Ascending aorta (tissue), 2 donors: Measurements from ENCODE around the gene GPR156. TPM values are rescaled to one million over a fixed set of nuclear protein-coding genes. Genes with fewer than 3 reads are reported as not detected.

Source experiments
- DNase-seq, 2 donors: peaks; one replicate each; pipeline ENCODE4 v3.0.0-alpha.2; 2019; ENCODE audit warnings: low spot score in 2 of 2
- H3K27ac ChIP-seq, 2 donors: fragments of 200-600 bp; sonication (generic); one replicate each; pipeline ENCODE4 v1.5.1; 2016 to 2017; ENCODE audit warnings: mild to moderate bottlenecking in 1 of 2
- H3K27me3 ChIP-seq: fragments of 200-600 bp; sonication (generic); one replicate; pipeline ENCODE4 v1.5.1; 2017
- H3K36me3 ChIP-seq, 2 donors: fragments of 200-600 bp; sonication (generic); one replicate each; pipeline ENCODE4 v1.5.1; 2016
- H3K4me1 ChIP-seq, 2 donors: fragments of 200-600 bp; sonication (generic); one replicate each; pipeline ENCODE4 v1.5.1; 2016 to 2017; ENCODE audit warnings: mild to moderate bottlenecking in 1 of 2
- H3K4me3 ChIP-seq, 2 donors: fragments of 200-600 bp; sonication (generic); one replicate each; pipeline ENCODE4 v1.5.1; 2016 to 2017; ENCODE audit warnings: mild to moderate bottlenecking in 1 of 2
- H3K9me3 ChIP-seq, 2 donors: fragments of 200-600 bp; sonication (generic); one replicate each; pipeline ENCODE4 v1.5.1; 2016
- intact Hi-C: fragments of 100-400 bp; cut with DNase I; formaldehyde crosslinking; loops from one replicate; pipeline ENCODE4 v1.15.1; 2023
- total RNA-seq: library from RNA; depleted of rRNA; stranded (reverse); fragments of >200 nt; gene quantifications from one replicate; pipeline ENCODE4 v1.1.0, GENCODE V29; 2016
- TF ChIP-seq, protein P1 (sequence below), 3 experiments: fragments of 200-600 bp in 2 of 3; fragments of 450-650 bp in 1 of 3; sonication (generic) in 2 of 3; IDR thresholded peaks; one replicate each; pipeline ENCODE4 v1.5.1; 2016 to 2019; ENCODE audit warnings: antibody characterized with exemption in 3 of 3, mild to moderate bottlenecking in 1 of 3, moderate library complexity in 1 of 3

Gene GPR156
- total RNA-seq, 1 donor from 2014 or later, result not detected

DNA sequence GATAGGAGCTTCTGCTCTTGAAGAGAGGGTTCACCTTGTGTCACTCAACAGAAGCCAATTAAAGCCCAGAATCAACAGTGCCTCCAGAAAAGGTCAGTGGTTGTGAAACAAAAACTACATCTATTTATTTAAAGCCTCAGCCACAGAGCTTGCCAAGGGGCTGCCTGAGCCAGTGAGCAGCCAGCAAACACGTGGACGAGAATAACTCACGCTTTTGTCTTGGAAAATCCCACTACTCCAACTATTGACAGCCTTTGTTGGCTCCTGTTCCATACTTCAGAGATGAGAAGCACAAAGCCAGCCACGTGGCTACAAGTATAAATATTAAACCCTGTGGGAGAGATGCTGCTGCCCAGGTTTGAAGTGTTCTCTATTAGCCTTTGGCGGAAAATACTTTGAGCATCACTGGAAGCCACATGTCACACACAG is 10.3 kb downstream of the GPR156 start:
- Histone ChIP-seq H3K4me1 (no peaks in the 10 kb centered on the region), H3K9me3 (no peaks in the 10 kb centered on the region), H3K27me3 (no peaks in the 10 kb centered on the region), H3K4me3 (no peak overlapping the region), H3K36me3 (no peaks in the 10 kb centered on the region), H3K27ac (no peak overlapping the region)
- TF ChIP-seq, protein P1, sequence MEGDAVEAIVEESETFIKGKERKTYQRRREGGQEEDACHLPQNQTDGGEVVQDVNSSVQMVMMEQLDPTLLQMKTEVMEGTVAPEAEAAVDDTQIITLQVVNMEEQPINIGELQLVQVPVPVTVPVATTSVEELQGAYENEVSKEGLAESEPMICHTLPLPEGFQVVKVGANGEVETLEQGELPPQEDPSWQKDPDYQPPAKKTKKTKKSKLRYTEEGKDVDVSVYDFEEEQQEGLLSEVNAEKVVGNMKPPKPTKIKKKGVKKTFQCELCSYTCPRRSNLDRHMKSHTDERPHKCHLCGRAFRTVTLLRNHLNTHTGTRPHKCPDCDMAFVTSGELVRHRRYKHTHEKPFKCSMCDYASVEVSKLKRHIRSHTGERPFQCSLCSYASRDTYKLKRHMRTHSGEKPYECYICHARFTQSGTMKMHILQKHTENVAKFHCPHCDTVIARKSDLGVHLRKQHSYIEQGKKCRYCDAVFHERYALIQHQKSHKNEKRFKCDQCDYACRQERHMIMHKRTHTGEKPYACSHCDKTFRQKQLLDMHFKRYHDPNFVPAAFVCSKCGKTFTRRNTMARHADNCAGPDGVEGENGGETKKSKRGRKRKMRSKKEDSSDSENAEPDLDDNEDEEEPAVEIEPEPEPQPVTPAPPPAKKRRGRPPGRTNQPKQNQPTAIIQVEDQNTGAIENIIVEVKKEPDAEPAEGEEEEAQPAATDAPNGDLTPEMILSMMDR (IDR thresholded peaks at IDR 0.05), result no peak
- DNase-seq, result no peak
- intact Hi-C loops, result no loop called here

DNA sequence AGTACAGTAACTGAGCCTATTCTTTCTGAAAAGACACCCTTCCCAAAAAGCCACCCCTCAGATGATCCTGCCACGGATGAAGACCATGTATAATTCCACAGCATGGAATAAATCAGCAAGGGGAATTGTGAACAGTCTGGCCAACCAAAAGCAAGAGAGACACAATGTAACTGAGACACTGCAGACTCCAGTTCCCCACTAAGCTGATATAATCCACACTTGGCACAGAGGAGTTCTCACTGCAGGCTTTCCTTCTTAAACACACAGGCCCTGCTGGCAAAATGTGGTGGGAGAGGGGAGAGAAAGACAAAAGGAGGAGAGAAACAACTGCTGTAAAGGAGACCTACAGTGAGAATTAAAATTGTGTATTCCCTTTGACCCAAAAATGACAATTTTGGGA is 12.7 kb downstream of the GPR156 start:
- H3K4me1 ChIP-seq, result no peaks in the 10 kb centered on the region
- no peaks in the 10 kb centered on the region for H3K27me3 ChIP-seq
- no peaks in the 10 kb centered on the region for H3K9me3 ChIP-seq
- TF ChIP-seq, protein P1 (IDR thresholded peaks at IDR 0.05), result no peak
- no peak for DNase-seq
- intact Hi-C loops, result no loop called here
- H3K36me3 ChIP-seq, result no peaks in the 10 kb centered on the region
- no peak overlapping the region for H3K4me3 ChIP-seq
- no peak overlapping the region for H3K27ac ChIP-seq

DNA sequence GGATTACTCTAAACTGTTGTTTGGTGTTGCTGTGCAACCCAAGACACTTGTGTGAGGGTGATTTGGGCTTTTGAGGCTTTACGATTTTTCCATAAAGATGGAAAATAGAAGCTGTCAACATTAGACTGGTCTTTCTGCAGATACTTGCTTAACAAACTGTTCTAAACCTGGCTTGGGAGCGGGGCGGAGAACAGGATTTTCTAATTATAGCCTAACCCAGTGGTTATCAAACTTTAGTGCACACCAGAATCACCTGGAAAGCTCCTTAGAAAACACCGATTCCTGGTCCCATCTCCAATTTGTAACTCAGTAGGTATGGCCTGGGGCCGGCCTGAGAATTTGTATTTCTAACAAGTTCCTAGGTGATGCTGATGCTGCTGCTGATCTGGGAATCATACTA is 19.0 kb downstream of the GPR156 start:
- no peak overlapping the region for H3K27ac ChIP-seq
- H3K9me3 ChIP-seq, result no peaks in the 10 kb centered on the region
- TF ChIP-seq, protein P1 (IDR thresholded peaks at IDR 0.05), result no peak
- no peak for DNase-seq
- H3K27me3 ChIP-seq, result no peaks in the 10 kb centered on the region
- H3K36me3 ChIP-seq, result no peaks in the 10 kb centered on the region
- no peak overlapping the region for H3K4me3 ChIP-seq
- intact Hi-C loops, result no loop called here
- no peaks in the 10 kb centered on the region for H3K4me1 ChIP-seq

DNA sequence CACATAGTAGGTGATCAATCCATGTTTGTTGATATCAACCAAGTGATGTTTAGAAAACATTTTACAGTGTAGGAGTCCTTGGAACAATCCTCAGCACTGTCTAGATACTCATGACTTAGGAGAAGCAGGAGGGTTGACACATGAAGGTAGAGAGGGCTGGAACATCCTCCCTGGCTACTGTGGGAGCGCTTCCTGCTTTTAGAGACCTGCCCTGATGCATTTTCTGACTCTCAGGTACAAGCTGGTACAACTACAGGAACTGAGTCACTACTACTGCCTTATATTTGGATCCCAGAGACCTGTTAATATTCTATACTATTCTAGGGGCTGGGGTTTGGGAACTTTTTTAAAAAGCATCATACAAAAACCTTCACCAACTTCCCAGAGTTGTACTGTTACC is 20.1 kb downstream of the GPR156 start:
- Histone ChIP-seq H3K27me3 (no peaks in the 10 kb centered on the region), H3K27ac (no peak overlapping the region), H3K36me3 (no peaks in the 10 kb centered on the region), H3K4me3 (no peak overlapping the region), H3K9me3 (no peaks in the 10 kb centered on the region), H3K4me1 (no peaks in the 10 kb centered on the region)
- intact Hi-C loops, result no loop called here
- DNase-seq, result no peak
- TF ChIP-seq, protein P1 (IDR thresholded peaks at IDR 0.05), result no peak

DNA sequence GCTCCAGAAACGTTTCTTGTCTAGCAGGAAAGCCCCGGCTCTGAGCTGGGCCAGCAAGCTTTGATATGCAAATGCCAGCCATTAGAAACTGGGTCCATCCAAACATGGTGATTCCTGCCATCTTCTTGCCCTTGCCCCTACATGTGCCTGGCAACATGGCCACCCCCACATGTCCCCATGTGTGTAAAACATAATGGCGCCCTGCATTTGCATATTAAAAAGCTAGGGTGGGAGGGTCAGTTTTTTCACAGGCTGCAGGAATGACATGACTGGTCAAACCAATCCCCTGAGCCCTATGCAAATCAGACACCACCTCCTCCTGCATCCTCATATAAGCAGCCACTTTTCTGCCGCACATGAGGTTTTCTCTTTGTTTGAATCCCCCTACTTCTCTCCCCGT is 21.2 kb downstream of the GPR156 start:
- no peak overlapping the region for H3K27ac ChIP-seq
- TF ChIP-seq, protein P1 (IDR thresholded peaks at IDR 0.05), result no peak
- intact Hi-C loops, result no loop called here

DNA sequence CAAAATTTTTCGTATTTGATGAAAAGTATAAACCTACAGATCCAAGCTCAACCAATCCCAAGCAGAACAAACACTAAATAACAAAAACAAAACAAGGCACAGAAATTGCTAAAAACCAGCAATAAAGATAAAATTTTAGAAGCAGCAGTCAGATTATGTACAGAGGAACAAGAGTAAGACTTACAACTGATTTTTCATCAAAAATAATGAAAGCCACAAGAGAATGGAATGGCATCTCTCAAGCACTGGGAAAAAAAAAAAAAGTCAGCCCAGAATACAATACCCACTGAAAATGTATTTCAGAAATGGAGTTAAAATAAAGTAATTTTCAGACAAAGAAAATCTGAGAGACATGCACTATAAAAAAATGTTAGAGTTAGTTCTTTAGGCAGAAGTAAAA is 27.0 kb downstream of the GPR156 start:
- Histone ChIP-seq H3K9me3 (peaks cover 0 to 7% of the 10 kb centered on the region in 2 donors), H3K27me3 (no peaks in the 10 kb centered on the region), H3K4me1 (no peaks in the 10 kb centered on the region), H3K36me3 (no peaks in the 10 kb centered on the region), H3K4me3 (no peak overlapping the region), H3K27ac (no peak overlapping the region)
- TF ChIP-seq, protein P1 (IDR thresholded peaks at IDR 0.05), result no peak
- DNase-seq, result no peak
- intact Hi-C loops, result no loop called here

More for the DNA sequence above, 21.2 kb downstream of the GPR156 start:
- Histone ChIP-seq H3K27me3 (no peaks in the 10 kb centered on the region), H3K36me3 (no peaks in the 10 kb centered on the region), H3K4me1 (no peaks in the 10 kb centered on the region), H3K9me3 (no peaks in the 10 kb centered on the region), H3K4me3 (no peak overlapping the region)
- no peak for DNase-seq
